ENCODE measurements around the gene SORL1.
"Not testable (repeated sequence)": the region's sequence is repeated elsewhere in the genome, so short reads cannot be mapped to it uniquely, and the experiment has no call there.

SORL1 gene

GRCh38 chr11:121626507-121626875 lies 174.4 kb downstream of the SORL1 start:
- H3K36me3 ChIP-seq (ENCODE audit: insufficient read depth, low read length) = no peaks in the 10 kb centered on the region
- no peak for DNase-seq (ENCODE audit: low read depth, low spot score)
- no peaks in the 10 kb centered on the region for H3K9me3 ChIP-seq (ENCODE audit: low read depth, low read length)
- no peak overlapping the region for H3K9ac ChIP-seq (ENCODE audit: insufficient read length)
- no peak overlapping the region for H3K27ac ChIP-seq
- H3K4me3 ChIP-seq = no peak overlapping the region
- TF ChIP-seq EZH2 (IDR thresholded peaks at IDR 0.05) = no peak
- TF ChIP-seq POLR2AphosphoS5 (IDR thresholded peaks at IDR 0.05; ENCODE audit: borderline replicate concordance, low read depth, low read length) = no peak
- no peak for TF ChIP-seq FOXP2 (optimal IDR thresholded peaks at IDR 0.05; ENCODE audit: control extremely low read depth, extremely low read length, insufficient read depth)

- no peak for DNase-seq (ENCODE audit: low read depth, low spot score)
- Histone ChIP-seq H3K9ac (ENCODE audit: insufficient read length) (no peak overlapping the region), H3K27ac (no peak overlapping the region), H3K9me3 (ENCODE audit: low read depth, low read length) (no peaks in the 10 kb centered on the region), H3K36me3 (ENCODE audit: insufficient read depth, low read length) (no peaks in the 10 kb centered on the region), H3K4me3 (no peak overlapping the region)
- TF ChIP-seq EZH2 (IDR thresholded peaks at IDR 0.05) = no peak
- no peak for TF ChIP-seq POLR2AphosphoS5 (IDR thresholded peaks at IDR 0.05; ENCODE audit: borderline replicate concordance, low read depth, low read length)
- no peak for TF ChIP-seq FOXP2 (optimal IDR thresholded peaks at IDR 0.05; ENCODE audit: control extremely low read depth, extremely low read length, insufficient read depth)
Observed at GRCh38 chr11:121626980-121627379, 174.9 kb downstream of the SORL1 start.

GRCh38 chr11:121630041-121630440 lies 177.9 kb downstream of the SORL1 start:
- H3K4me3 ChIP-seq = no peak overlapping the region
- H3K36me3 ChIP-seq (ENCODE audit: insufficient read depth, low read length) = no peaks in the 10 kb centered on the region
- H3K9me3 ChIP-seq (ENCODE audit: low read depth, low read length) = no peaks in the 10 kb centered on the region
- no peak for TF ChIP-seq POLR2AphosphoS5 (IDR thresholded peaks at IDR 0.05; ENCODE audit: borderline replicate concordance, low read depth, low read length)
- no peak for TF ChIP-seq FOXP2 (optimal IDR thresholded peaks at IDR 0.05; ENCODE audit: control extremely low read depth, extremely low read length, insufficient read depth)
- no peak for TF ChIP-seq EZH2 (IDR thresholded peaks at IDR 0.05)
- H3K27ac ChIP-seq = no peak overlapping the region
- no peak overlapping the region for H3K9ac ChIP-seq (ENCODE audit: insufficient read length)
- no peak for DNase-seq (ENCODE audit: low read depth, low spot score)

- H3K9ac ChIP-seq (ENCODE audit: insufficient read length) = no peak overlapping the region
Observed at GRCh38 chr11:121631456-121631855, 179.3 kb downstream of the SORL1 start.

GRCh38 chr11:121634273-121634672 lies 182.2 kb downstream of the SORL1 start:
- Histone ChIP-seq H3K9me3 (ENCODE audit: low read depth, low read length) (no peaks in the 10 kb centered on the region), H3K4me3 (no peak overlapping the region), H3K36me3 (ENCODE audit: insufficient read depth, low read length) (no peaks in the 10 kb centered on the region), H3K9ac (ENCODE audit: insufficient read length) (no peak overlapping the region), H3K27ac (no peak overlapping the region)
- TF ChIP-seq FOXP2 (optimal IDR thresholded peaks at IDR 0.05; ENCODE audit: control extremely low read depth, extremely low read length, insufficient read depth) (no peak), POLR2AphosphoS5 (IDR thresholded peaks at IDR 0.05; ENCODE audit: borderline replicate concordance, low read depth, low read length) (no peak), EZH2 (IDR thresholded peaks at IDR 0.05) (no peak)
- DNase-seq (ENCODE audit: low read depth, low spot score) = no peak

More at GRCh38 chr11:121631456-121631855, 179.3 kb downstream of the SORL1 start:
- Histone ChIP-seq H3K36me3 (ENCODE audit: insufficient read depth, low read length) (no peaks in the 10 kb centered on the region), H3K9me3 (ENCODE audit: low read depth, low read length) (no peaks in the 10 kb centered on the region), H3K27ac (no peak overlapping the region), H3K4me3 (no peak overlapping the region)
- DNase-seq (ENCODE audit: low read depth, low spot score) = no peak
- TF ChIP-seq EZH2 (IDR thresholded peaks at IDR 0.05) = no peak
- no peak for TF ChIP-seq POLR2AphosphoS5 (IDR thresholded peaks at IDR 0.05; ENCODE audit: borderline replicate concordance, low read depth, low read length)
- no peak for TF ChIP-seq FOXP2 (optimal IDR thresholded peaks at IDR 0.05; ENCODE audit: control extremely low read depth, extremely low read length, insufficient read depth)

GRCh38 chr11:121634889-121635288 lies 182.8 kb downstream of the SORL1 start:
- H3K9ac ChIP-seq (ENCODE audit: insufficient read length) = no peak overlapping the region
- no peak for TF ChIP-seq FOXP2 (optimal IDR thresholded peaks at IDR 0.05; ENCODE audit: control extremely low read depth, extremely low read length, insufficient read depth)
- no peak for TF ChIP-seq EZH2 (IDR thresholded peaks at IDR 0.05)
- TF ChIP-seq POLR2AphosphoS5 (IDR thresholded peaks at IDR 0.05; ENCODE audit: borderline replicate concordance, low read depth, low read length) = no peak
- no peak for DNase-seq (ENCODE audit: low read depth, low spot score)
- H3K27ac ChIP-seq = no peak overlapping the region
- no peaks in the 10 kb centered on the region for H3K9me3 ChIP-seq (ENCODE audit: low read depth, low read length)
- no peaks in the 10 kb centered on the region for H3K36me3 ChIP-seq (ENCODE audit: insufficient read depth, low read length)
- H3K4me3 ChIP-seq = no peak overlapping the region

GRCh38 chr11:121636081-121636799 lies 184.1 kb downstream of the SORL1 start:
- H3K27ac ChIP-seq = no peak overlapping the region
- H3K4me3 ChIP-seq = no peak overlapping the region
- no peak for TF ChIP-seq FOXP2 (optimal IDR thresholded peaks at IDR 0.05; ENCODE audit: control extremely low read depth, extremely low read length, insufficient read depth)
- TF ChIP-seq POLR2AphosphoS5 (IDR thresholded peaks at IDR 0.05; ENCODE audit: borderline replicate concordance, low read depth, low read length) = no peak
- no peak for TF ChIP-seq EZH2 (IDR thresholded peaks at IDR 0.05)
- H3K36me3 ChIP-seq (ENCODE audit: insufficient read depth, low read length) = no peaks in the 10 kb centered on the region
- no peak overlapping the region for H3K9ac ChIP-seq (ENCODE audit: insufficient read length)
- DNase-seq (ENCODE audit: low read depth, low spot score) = no peak
- H3K9me3 ChIP-seq (ENCODE audit: low read depth, low read length) = no peaks in the 10 kb centered on the region

GRCh38 chr11:121636800-121637176 lies 184.7 kb downstream of the SORL1 start:
- TF ChIP-seq EZH2 (IDR thresholded peaks at IDR 0.05) = no peak
- no peak for TF ChIP-seq FOXP2 (optimal IDR thresholded peaks at IDR 0.05; ENCODE audit: control extremely low read depth, extremely low read length, insufficient read depth)
- no peak for TF ChIP-seq POLR2AphosphoS5 (IDR thresholded peaks at IDR 0.05; ENCODE audit: borderline replicate concordance, low read depth, low read length)
- H3K9ac ChIP-seq (ENCODE audit: insufficient read length) = no peak overlapping the region
- H3K27ac ChIP-seq = no peak overlapping the region
- no peak for DNase-seq (ENCODE audit: low read depth, low spot score)
- no peaks in the 10 kb centered on the region for H3K9me3 ChIP-seq (ENCODE audit: low read depth, low read length)
- no peaks in the 10 kb centered on the region for H3K36me3 ChIP-seq (ENCODE audit: insufficient read depth, low read length)
- no peak overlapping the region for H3K4me3 ChIP-seq

GRCh38 chr11:121637587-121637986 lies 185.5 kb downstream of the SORL1 start:
- H3K4me3 ChIP-seq; H3K9me3 ChIP-seq (ENCODE audit: low read depth, low read length); H3K27ac ChIP-seq; H3K9ac ChIP-seq (ENCODE audit: insufficient read length); H3K36me3 ChIP-seq (ENCODE audit: insufficient read depth, low read length); DNase-seq (ENCODE audit: low read depth, low spot score): not testable (repeated sequence)
